Astrocyte of the cerebellum (primary cell): ENCODE data around the gene TSGA10IP.

Experiments used
- DNase-seq: peaks from one replicate; pipeline ENCODE4 v3.0.0-alpha.2; 2011; ENCODE audit warnings: low read depth
- H3K4me3 ChIP-seq: 2 replicates; pipeline ENCODE4 v1.5.1; 2011; ENCODE audit warnings: mild to moderate bottlenecking, low read depth, low read length, moderate library complexity
- in situ Hi-C: cut with HindIII; loops from 2 replicates; pipeline ENCODE4 v1.10.0; 2017; ENCODE audit warnings: low sequenced_read_pairs
- TF ChIP-seq, protein P1 (sequence below): IDR thresholded peaks from 2 replicates; pipeline ENCODE4 v1.5.1; 2012; ENCODE audit warnings: low read length, low read depth, moderate library complexity, mild to moderate bottlenecking; ENCODE audit errors: missing control alignments

Gene TSGA10IP

DNA sequence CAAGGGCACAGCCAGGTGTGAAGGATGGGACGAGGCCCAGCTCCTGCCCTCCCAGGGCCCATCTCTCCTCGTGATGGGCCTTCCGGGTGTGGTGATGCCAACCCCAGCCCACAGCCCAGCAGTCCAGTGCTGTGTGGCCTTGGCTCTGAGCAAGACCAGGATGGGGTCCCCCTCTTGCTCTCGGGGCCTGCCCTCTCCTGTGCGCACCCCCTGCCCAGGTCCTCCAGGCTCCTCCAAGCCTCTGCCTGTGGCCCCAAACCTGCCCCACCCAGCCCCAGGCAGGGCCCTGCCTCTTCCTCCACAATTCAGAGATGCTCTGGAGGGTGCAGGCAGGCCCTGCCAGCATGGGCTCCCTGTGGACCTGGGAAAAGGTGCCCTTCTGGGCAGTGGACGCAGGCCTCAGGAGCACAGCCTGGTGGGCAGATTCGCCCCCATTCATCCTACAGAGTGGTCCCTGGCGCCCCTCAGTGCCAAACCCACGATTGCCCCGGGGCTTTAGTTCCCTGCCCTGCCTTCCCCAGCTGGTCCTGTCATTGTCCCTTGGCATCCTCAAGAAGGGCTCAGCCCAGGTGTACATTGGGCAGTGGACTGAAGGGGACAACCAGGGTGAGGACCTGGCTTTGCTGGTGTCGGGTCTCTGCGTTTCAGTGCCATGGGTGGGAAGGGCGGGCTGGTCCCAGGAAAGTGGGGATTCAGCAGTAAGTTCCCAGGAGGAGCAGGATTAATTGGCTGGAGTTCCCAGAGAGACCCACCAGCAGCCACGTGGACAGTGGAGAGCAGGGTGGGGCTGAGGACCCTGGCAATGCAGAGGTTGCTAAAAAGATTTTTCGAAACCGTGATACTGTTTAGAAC, 36.9 kb downstream of the TSGA10IP start:
- DNase-seq = no peak
- in situ Hi-C loops = no loop called here
- no peak overlapping the region for H3K4me3 ChIP-seq
- TF ChIP-seq, protein P1, sequence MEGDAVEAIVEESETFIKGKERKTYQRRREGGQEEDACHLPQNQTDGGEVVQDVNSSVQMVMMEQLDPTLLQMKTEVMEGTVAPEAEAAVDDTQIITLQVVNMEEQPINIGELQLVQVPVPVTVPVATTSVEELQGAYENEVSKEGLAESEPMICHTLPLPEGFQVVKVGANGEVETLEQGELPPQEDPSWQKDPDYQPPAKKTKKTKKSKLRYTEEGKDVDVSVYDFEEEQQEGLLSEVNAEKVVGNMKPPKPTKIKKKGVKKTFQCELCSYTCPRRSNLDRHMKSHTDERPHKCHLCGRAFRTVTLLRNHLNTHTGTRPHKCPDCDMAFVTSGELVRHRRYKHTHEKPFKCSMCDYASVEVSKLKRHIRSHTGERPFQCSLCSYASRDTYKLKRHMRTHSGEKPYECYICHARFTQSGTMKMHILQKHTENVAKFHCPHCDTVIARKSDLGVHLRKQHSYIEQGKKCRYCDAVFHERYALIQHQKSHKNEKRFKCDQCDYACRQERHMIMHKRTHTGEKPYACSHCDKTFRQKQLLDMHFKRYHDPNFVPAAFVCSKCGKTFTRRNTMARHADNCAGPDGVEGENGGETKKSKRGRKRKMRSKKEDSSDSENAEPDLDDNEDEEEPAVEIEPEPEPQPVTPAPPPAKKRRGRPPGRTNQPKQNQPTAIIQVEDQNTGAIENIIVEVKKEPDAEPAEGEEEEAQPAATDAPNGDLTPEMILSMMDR = no peak

DNA sequence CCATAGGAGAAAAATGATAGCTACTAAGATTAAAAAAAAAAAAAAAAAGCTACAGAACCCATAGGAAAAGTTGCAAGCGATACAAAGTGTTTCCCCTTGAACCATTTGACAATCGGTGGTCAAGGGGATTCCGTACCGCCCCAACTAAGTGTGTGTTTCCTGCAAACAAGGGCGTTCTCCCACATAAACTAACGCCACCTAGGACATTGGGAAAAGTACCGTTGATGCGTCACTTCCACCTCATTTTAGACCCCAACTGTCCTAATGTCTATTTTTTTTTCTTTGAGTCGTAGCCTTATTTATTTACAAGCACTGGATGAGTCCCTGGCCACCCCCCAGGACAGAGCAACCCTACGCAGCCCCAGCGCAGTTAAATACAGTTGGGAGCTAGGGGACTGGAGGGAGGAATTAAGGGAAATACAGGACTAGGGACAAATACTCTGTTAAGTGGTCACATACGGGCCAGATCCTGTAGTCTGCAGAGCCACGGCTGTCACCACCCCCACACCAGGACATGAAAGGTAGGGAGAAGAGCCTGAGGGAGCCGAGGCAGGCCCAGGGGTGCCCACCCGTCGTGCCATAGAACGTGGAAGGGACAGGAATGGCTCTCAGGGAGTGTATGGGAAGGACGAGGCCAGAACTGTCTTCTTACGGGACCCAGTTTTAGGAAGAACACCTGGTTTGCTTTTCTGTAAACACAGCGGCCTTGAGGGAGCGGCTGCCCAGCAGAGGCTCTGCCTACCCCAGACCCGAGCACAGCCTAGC, 37.7 kb downstream of the TSGA10IP start:
- no peak for DNase-seq
- TF ChIP-seq, protein P1 = no peak
- in situ Hi-C loops = no loop called here
- no peak overlapping the region for H3K4me3 ChIP-seq

DNA sequence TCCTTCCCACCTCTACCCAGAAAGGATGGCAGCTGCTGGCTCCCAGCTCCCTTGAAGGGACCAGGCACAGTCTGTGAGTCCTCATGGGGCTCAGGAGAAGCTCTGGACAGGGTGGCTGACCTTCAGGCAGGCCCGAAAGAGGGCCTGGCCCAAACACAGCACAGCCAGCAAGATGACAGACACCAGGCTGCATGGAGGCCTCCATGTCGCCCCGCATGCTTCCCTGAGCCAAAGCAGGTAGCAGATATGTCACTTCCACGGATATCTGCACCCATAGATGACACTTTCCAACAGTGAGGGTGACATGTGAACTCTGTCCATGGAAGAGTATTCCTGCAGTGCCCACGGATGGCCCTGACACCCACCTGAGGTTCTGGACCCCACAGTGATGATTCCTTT, 38.3 kb downstream of the TSGA10IP start:
- H3K4me3 ChIP-seq = no peak overlapping the region
- TF ChIP-seq, protein P1 = no peak
- no peak for DNase-seq
- in situ Hi-C loops = no loop called here

DNA sequence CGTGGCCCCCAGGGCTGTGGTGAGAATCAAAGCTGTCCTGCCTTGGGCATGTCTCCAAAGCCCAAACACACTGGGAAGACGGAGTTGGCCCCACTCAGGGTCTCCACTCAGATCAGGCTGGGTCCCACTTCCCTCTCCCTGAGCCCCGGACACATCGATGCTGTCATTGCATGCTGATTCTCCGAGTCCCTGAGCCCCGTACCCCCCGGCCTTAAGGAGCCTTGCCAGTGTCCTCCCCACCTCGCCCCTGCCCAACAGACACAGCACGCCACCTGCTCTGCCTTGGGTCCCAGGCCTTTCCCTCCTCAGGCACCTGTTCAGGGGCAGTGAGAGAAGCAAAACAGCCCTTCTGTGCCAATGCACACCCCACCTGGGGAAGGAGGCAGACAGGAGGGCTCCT, 42.1 kb downstream of the TSGA10IP start:
- TF ChIP-seq, protein P1 = no peak
- in situ Hi-C loops = no loop called here
- no peak overlapping the region for H3K4me3 ChIP-seq
- DNase-seq = no peak

DNA sequence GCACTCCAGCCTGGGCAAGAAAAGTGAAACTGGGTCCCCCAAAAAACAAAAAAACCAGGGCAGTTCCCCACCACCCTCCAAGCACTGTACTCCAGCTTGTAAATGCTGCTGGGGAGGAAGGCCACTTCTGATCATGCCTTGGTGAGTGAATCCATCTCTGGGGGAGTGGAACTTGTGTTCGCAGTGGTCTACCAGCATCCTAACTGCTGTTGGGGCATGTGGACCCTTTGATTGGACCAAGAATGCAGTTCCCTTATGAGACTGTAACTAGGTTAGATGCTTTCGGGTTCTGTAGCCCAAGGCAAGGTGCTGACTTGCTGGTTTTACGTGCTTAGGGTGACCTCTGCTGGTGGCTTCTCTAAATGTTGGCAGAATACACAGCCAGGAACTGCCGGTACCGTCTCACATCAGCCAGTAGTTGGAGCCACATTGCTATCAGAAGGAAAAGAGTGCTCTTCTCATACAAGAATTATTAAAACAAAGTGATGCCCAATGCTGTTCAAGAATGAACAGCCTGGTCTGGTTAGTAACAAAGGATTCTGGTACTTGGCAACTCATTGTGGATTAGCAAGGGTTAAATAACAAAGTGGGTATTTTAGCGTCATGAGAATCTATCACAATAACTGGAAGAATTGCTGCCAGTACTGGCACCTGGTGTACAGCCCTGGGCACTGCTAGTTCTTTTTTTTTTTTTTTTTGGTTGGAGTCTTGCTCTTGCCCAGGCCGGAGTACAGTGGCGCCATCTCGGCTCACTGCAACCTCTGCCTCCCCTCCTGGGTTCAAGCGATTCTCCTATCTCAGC, 43.7 kb downstream of the TSGA10IP start:
- H3K4me3 ChIP-seq = no peak overlapping the region
- in situ Hi-C loops = no loop called here
- DNase-seq = peak; percentile 98
- TF ChIP-seq, protein P1 = peak; percentile 95

DNA sequence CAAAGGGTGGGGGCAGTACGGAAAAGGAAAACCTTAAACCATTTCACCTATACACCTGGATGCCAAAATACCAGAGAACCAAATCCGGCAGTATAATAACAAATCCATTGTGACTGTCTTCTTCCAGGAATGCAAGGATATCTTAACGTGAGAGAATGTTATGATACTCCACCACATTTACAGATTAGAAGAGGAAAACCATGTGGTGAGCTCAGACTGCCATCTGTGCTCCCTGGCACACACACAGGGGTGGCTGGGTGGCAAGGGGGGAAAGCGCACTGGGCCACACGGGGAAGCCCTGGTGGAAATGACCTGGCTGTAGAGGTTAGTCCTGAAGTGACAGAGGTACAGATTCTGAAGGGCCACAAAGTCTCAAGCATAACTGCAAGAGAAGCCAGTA, 46.8 kb downstream of the TSGA10IP start:
- in situ Hi-C loops = no loop called here
- TF ChIP-seq, protein P1 = no peak
- DNase-seq = no peak
- H3K4me3 ChIP-seq = no peak overlapping the region
